ENCODE data around the gene ZBTB4.

ZBTB4 gene

DNA sequence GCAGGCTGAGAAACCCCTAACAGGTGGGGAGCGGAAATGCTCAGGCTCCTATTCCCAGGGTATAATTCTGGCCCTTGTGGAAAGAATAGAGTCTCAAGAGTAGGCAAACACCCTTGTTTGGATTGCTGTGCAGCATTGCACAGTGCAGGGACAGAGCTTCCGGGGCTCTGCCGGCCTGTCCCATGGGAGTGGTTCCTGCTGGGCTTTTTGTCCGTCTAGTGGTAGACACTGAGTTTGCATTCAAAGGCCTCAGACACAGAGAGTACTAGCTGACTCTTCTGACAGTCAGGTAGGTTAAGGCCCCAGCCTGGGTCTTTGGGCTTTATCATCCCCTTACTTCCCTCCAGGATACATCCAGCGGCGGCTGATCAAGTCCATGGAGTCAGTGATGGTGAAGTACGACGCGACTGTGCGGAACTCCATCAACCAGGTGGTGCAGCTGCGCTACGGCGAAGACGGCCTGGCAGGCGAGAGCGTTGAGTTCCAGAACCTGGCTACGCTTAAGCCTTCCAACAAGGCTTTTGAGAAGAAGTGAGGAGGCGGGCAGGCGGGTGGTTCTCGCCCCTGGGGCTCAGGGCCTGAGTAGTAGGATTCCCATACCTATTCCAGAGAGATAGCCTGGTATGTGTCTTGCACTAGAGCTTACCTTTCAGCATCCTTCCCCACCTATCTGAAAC, 22.9 kb upstream of the ZBTB4 start:
- no peak overlapping the region for H3K4me3 ChIP-seq (ENCODE audit: low read depth, low read length)
- TF ChIP-seq, protein P1, sequence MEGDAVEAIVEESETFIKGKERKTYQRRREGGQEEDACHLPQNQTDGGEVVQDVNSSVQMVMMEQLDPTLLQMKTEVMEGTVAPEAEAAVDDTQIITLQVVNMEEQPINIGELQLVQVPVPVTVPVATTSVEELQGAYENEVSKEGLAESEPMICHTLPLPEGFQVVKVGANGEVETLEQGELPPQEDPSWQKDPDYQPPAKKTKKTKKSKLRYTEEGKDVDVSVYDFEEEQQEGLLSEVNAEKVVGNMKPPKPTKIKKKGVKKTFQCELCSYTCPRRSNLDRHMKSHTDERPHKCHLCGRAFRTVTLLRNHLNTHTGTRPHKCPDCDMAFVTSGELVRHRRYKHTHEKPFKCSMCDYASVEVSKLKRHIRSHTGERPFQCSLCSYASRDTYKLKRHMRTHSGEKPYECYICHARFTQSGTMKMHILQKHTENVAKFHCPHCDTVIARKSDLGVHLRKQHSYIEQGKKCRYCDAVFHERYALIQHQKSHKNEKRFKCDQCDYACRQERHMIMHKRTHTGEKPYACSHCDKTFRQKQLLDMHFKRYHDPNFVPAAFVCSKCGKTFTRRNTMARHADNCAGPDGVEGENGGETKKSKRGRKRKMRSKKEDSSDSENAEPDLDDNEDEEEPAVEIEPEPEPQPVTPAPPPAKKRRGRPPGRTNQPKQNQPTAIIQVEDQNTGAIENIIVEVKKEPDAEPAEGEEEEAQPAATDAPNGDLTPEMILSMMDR (IDR thresholded peaks at IDR 0.05; ENCODE audit: low read depth, low read length) = no peak

DNA sequence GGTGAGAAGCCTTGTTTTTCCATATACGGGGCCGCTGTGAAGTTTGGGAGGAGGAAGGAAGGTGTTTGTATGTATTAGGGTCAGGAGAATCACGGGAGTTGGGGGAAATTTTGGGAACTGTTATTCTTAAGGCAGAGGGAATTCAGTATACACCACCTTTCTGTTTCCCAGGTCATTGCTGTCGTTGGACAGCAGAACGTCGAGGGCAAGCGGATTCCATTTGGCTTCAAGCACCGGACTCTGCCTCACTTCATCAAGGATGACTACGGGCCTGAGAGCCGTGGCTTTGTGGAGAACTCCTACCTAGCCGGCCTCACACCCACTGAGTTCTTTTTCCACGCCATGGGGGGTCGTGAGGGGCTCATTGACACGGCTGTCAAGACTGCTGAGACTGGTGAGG, 22.3 kb upstream of the ZBTB4 start:
- TF ChIP-seq, protein P1 (IDR thresholded peaks at IDR 0.05; ENCODE audit: low read depth, low read length) = no peak
- H3K4me3 ChIP-seq (ENCODE audit: low read depth, low read length) = no peak overlapping the region

DNA sequence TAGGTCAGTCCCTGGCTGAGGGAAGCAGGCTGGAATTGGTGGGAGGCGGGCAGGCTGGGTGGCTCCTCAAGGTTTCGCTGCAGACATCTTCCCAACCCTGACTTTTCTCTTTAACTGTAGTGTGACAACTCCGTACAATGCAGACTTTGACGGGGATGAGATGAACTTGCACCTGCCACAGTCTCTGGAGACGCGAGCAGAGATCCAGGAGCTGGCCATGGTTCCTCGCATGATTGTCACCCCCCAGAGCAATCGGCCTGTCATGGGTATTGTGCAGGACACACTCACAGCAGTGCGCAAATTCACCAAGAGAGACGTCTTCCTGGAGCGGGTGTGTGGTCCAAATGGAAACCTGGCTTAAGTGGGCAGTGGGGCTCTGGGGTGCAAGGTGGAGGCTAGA, 19.7 kb upstream of the ZBTB4 start:
- TF ChIP-seq, protein P1 (IDR thresholded peaks at IDR 0.05; ENCODE audit: low read depth, low read length) = no peak
- no peak overlapping the region for H3K4me3 ChIP-seq (ENCODE audit: low read depth, low read length)

DNA sequence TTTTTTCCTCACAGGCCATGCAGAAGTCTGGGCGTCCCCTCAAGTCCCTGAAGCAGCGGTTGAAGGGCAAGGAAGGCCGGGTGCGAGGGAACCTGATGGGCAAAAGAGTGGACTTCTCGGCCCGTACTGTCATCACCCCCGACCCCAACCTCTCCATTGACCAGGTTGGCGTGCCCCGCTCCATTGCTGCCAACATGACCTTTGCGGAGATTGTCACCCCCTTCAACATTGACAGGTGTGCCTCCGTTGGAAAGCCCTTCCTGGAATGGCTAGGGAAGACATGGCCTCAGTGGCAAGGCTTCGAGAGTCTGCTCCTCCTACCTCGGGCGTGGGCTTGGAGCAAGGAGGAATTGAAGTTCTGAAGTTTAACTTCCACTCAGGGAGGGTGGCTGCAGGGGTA, 18.2 kb upstream of the ZBTB4 start:
- TF ChIP-seq, protein P1 (IDR thresholded peaks at IDR 0.05; ENCODE audit: low read depth, low read length) = no peak
- no peak overlapping the region for H3K4me3 ChIP-seq (ENCODE audit: low read depth, low read length)

DNA sequence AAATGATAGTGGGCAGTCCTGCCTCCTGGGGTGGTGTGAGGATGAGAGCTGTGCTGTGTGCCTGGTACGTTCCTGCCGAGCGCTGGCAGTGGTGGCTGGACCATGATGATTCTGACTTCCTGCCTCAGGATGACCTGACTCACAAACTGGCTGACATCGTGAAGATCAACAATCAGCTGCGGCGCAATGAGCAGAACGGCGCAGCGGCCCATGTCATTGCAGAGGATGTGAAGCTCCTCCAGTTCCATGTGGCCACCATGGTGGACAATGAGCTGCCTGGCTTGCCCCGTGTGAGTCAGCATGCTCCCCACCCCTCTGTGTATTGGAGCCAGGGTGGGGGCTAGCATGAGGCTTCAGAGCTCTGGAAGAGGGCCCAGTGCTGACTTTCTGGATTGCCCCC, 17.8 kb upstream of the ZBTB4 start:
- no peak overlapping the region for H3K4me3 ChIP-seq (ENCODE audit: low read depth, low read length)

DNA sequence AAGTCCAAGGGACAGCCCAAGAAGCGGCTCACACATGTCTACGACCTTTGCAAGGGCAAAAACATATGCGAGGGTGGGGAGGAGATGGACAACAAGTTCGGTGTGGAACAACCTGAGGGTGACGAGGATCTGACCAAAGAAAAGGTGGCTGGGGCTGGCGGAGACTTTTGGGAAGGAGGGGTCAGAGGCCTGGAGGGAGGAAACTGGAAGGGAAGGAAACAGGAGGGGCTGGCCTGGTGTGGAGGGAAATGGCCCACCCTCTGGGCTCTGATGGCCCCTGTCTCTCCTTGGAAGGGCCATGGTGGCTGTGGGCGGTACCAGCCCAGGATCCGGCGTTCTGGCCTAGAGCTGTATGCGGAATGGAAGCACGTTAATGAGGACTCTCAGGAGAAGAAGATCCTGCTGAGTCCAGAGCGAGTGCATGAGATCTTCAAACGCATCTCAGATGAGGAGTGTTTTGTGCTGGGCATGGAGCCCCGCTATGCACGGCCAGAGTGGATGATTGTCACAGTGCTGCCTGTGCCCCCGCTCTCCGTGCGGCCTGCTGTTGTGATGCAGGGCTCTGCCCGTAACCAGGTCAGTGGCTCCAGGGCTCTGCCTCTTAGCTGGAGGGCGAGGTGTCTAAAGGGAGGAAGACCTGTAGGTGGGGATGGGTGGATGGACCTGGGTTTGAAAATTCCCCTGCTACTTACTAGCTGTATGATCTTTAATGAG, 17.2 kb upstream of the ZBTB4 start:
- TF ChIP-seq, protein P1 (IDR thresholded peaks at IDR 0.05; ENCODE audit: low read depth, low read length) = no peak
- H3K4me3 ChIP-seq (ENCODE audit: low read depth, low read length) = no peak overlapping the region

More for the DNA sequence above, 17.8 kb upstream of the ZBTB4 start:
- TF ChIP-seq, protein P1 (IDR thresholded peaks at IDR 0.05; ENCODE audit: low read depth, low read length) = no peak

DNA sequence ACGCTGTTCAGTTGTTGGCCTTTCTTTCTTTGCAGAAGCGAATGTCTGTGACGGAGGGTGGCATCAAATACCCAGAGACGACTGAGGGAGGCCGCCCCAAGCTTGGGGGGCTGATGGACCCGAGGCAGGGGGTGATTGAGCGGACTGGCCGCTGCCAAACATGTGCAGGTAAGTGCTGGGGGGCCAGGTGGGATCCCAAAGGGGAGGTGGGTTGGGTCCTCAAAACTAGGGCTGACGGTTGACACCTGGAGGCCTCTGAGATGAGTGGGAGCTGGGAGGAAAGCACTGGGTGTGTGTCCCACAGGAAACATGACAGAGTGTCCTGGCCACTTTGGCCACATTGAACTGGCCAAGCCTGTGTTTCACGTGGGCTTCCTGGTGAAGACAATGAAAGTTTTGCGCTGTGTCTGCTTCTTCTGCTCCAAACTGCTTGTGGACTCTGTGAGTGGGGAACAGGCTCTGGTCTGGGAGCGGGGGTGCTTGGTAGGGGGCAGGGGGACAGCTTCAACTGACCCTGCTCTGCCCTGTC, 16.5 kb upstream of the ZBTB4 start:
- TF ChIP-seq, protein P1 (IDR thresholded peaks at IDR 0.05; ENCODE audit: low read depth, low read length) = no peak

More for the DNA sequence above, 16.5 kb upstream of the ZBTB4 start:
- H3K4me3 ChIP-seq (ENCODE audit: low read depth, low read length) = no peak overlapping the region
